K562 (cell line): ENCODE results near the gene AHCYL2. TPM values are rescaled to one million over a fixed set of nuclear protein-coding genes. Genes with fewer than 3 reads are reported as not detected.
A peak's percentile ranks its signal among the peaks of the same experiment; 100 is the strongest.

Experiments
- ARID3A ChIP-seq: IDR thresholded peaks from 2 replicates; pipeline ENCODE4 v1.6.1; 2012; ENCODE audit warnings: low read depth, low read length, improper control_type of control experiment, borderline replicate concordance
- ATF6 ChIP-seq: sonication (generic); formaldehyde crosslinking; IDR thresholded peaks from 2 replicates; pipeline ENCODE4 v1.4.0; 2020; ENCODE audit warnings: mild to moderate bottlenecking, missing genetic modification reagents
- CAMTA2 ChIP-seq: fragments of 250-450 bp; sonication (Bioruptor Pico); conservative IDR thresholded peaks from 2 replicates; pipeline ENCODE4 v1.5.1; 2022
- CBX2 ChIP-seq: fragments of 200-600 bp; sonication (generic); IDR thresholded peaks from one replicate; pipeline ENCODE4 v1.6.1; 2012; ENCODE audit warnings: mild to moderate bottlenecking, low read length, inconsistent platforms; ENCODE audit not compliant: insufficient read depth, poor library complexity, severe bottlenecking
- CBX5 ChIP-seq: IDR thresholded peaks from 2 replicates; pipeline ENCODE4 v1.6.1; 2014; ENCODE audit warnings: low read depth, borderline replicate concordance
- CREB5 ChIP-seq: fragments of 250-450 bp; sonication (Bioruptor Pico); IDR thresholded peaks from 2 replicates; pipeline ENCODE4 v1.5.0; 2020; ENCODE audit warnings: mild to moderate bottlenecking
- DNMT1 ChIP-seq: fragments of 450-650 bp; IDR thresholded peaks from 2 replicates; pipeline ENCODE4 v1.6.1; 2016; ENCODE audit warnings: antibody characterized with exemption, mild to moderate bottlenecking
- ETV1 ChIP-seq: fragments of 450-650 bp; conservative IDR thresholded peaks from 2 replicates; pipeline ENCODE4 v1.6.1; 2016; ENCODE audit warnings: missing genetic modification characterization, control low read depth, low read depth, missing compliant biosample characterization
- FOXK2 ChIP-seq, 2 experiments: fragments of 450-650 bp; IDR thresholded peaks in 1 of 2; conservative IDR thresholded peaks in 1 of 2; 2 replicates each; pipeline ENCODE4 v1.6.1; 2016; ENCODE audit warnings: low read depth in 2 of 2, mild to moderate bottlenecking in 1 of 2
- KLF16 ChIP-seq: IDR thresholded peaks from 2 replicates; pipeline ENCODE4 v1.6.1; 2016; ENCODE audit warnings: antibody characterized with exemption
- MAFF ChIP-seq: IDR thresholded peaks from 2 replicates; pipeline ENCODE4 v1.6.1; 2012; ENCODE audit warnings: low read length, improper control_type of control experiment
- MBD1 ChIP-seq: fragments of 250-450 bp; sonication (Bioruptor Pico); IDR thresholded peaks from 2 replicates; pipeline ENCODE4 v1.8.0; 2022; ENCODE audit warnings: inconsistent platforms
- SIN3B ChIP-seq: fragments of 450-650 bp; IDR thresholded peaks from 2 replicates; pipeline ENCODE4 v1.6.1; 2017; ENCODE audit warnings: low read depth, mild to moderate bottlenecking, moderate library complexity
- TAL1 ChIP-seq: fragments of 450-650 bp; IDR thresholded peaks from 2 replicates; pipeline ENCODE4 v1.6.1; 2016; ENCODE audit warnings: mild to moderate bottlenecking
- ZC3H11A ChIP-seq: IDR thresholded peaks from 2 replicates; pipeline ENCODE4 v1.6.1; 2012; ENCODE audit warnings: low read depth, low read length, improper control_type of control experiment
- ZFPM2 ChIP-seq: fragments of 250-450 bp; sonication (Bioruptor Pico); IDR thresholded peaks from 2 replicates; pipeline ENCODE4 v1.5.1; 2022; ENCODE audit warnings: mild to moderate bottlenecking
- ZNF408 ChIP-seq: fragments of 250-450 bp; sonication (Bioruptor Pico); IDR thresholded peaks from 2 replicates; pipeline ENCODE4 v1.4.0; 2020; ENCODE audit warnings: low read depth, mild to moderate bottlenecking, moderate library complexity
- ZNF57 ChIP-seq: fragments of 450-650 bp; formaldehyde crosslinking; IDR thresholded peaks from 2 replicates; pipeline ENCODE4 v1.4.0; 2020; ENCODE audit warnings: mild to moderate bottlenecking, moderate library complexity
- polyA plus RNA-seq, 8 experiments: library from polyadenylated mRNA; depleted of rRNA in 4 of 8; stranded (reverse) in 5 of 8; unstranded in 3 of 8; fragments of >200 nt; fragmentation: Nextera tagmentation in 2 of 8; fragmentation: Illumina TruSeq in 1 of 8; extraction: Ambion mirVana in 2 of 8; extraction: Trizol in 1 of 8; gene quantifications; 2 replicates each; pipeline versions ENCODE4 v1.2.1 to v1.2.3, GENCODE V29; 2011 to 2014; ENCODE audit warnings: inconsistent platforms in 1 of 8, missing spikeins in 1 of 8
- total RNA-seq, 7 experiments: library from RNA; depleted of rRNA in 6 of 7; stranded (reverse); fragments of >200 nt in 6 of 7; fragmentation: Illumina TruSeq in 2 of 7; extraction: Trizol in 2 of 7; gene quantifications; 2 replicates each; pipeline versions ENCODE4 v1.2.1 to v1.2.3, GENCODE V29; 2011 to 2021; ENCODE audit warnings: low replicate concordance in 1 of 7
- TF ChIP-seq, protein P1 (sequence below), 2 experiments: IDR thresholded peaks; 2 replicates each; pipeline ENCODE4 v1.6.1; 2011; ENCODE audit warnings: borderline replicate concordance in 1 of 2, control low read depth in 1 of 2, low read depth in 1 of 2, low read length in 1 of 2, mild to moderate bottlenecking in 1 of 2, mixed read lengths in 1 of 2, moderate library complexity in 1 of 2; ENCODE audit not compliant: insufficient read depth in 1 of 2, insufficient read length in 1 of 2, poor library complexity in 1 of 2, severe bottlenecking in 1 of 2; ENCODE audit errors: extremely low read depth in 1 of 2

The AHCYL2 gene
- total and polyA plus RNA-seq, 9 of the 15 experiments (the other 6 are each of a cell fraction or from before 2014, with no cell fraction given) = 0.93 to 10.5 (median 5.2) TPM

DNA sequence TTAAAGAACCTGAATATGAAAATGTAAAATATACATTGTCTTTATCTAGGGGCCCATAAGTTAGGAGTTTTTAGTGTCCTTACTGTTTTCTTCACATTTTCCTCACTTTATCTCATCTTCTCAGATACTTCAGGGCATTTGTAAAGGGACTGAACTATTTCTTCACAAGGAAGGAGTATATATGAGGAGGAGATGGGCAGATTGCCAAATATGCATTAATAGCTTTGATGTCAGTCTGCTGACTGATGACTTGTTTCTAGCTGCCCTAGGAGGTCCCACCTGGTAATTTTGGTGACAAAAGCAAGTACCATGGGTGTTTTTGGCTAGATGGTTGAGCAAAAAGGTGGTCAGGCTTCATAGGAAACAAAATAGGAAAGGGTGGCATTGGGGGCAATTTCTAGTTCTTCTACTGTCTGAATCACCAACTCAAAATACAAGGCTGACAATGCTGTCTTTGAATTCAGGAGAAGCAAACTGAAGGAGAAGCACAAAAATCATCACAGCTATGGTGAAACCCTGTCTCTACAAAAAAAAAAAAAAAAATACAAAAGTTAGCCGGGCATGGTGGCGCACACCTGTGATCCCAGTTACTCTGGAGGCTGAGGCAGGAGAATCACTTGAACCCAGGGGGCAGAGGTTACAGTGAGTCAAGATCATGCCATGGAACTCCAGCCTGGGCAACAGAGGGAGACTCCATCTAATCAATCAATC, 199.0 kb downstream of the AHCYL2 start (continued):
- TF ChIP-seq, protein P1, sequence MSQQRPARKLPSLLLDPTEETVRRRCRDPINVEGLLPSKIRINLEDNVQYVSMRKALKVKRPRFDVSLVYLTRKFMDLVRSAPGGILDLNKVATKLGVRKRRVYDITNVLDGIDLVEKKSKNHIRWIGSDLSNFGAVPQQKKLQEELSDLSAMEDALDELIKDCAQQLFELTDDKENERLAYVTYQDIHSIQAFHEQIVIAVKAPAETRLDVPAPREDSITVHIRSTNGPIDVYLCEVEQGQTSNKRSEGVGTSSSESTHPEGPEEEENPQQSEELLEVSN (IDR thresholded peaks at IDR 0.05; ENCODE audit: borderline replicate concordance in 1 of 2, extremely low read depth in 1 of 2, insufficient read depth in 1 of 2, insufficient read length in 1 of 2, low read depth in 1 of 2, low read length in 1 of 2, poor library complexity in 1 of 2, severe bottlenecking in 1 of 2) = no peak
- no peak for TF ChIP-seq ZNF57
- 0 out of 2 replicates have a peak, but pooled peaks have one; percentile 21 for TF ChIP-seq DNMT1
- TF ChIP-seq TAL1 = peak; percentile 61
- no peak for TF ChIP-seq ZNF408 (CRISPR knock-in tag)
- TF ChIP-seq ATF6 = no peak
- TF ChIP-seq CREB5 (CRISPR knock-in tag) = no peak
- no peak for TF ChIP-seq CBX2
- TF ChIP-seq ZFPM2 = no peak
- TF ChIP-seq MAFF = no peak
- TF ChIP-seq MBD1 = no peak
- TF ChIP-seq CAMTA2 (CRISPR knock-in tag) = no peak
- no peak for TF ChIP-seq ETV1
- TF ChIP-seq SIN3B = peak; percentile 34; the same call in 1 of the 2 replicates
- TF ChIP-seq CBX5 = no peak
- peak; percentile 75; the same call in 1 of the 2 replicates for TF ChIP-seq ARID3A
- no peak for TF ChIP-seq ZC3H11A
- peak; percentile 50; the same call in 1 of the 2 replicates for TF ChIP-seq KLF16
- peak in 1 of 2 experiments; percentile 11; a peak in 1 of 4 replicates for TF ChIP-seq FOXK2 (conservative IDR thresholded peaks at IDR 0.05 in 1 of 2, IDR thresholded peaks at IDR 0.05 in 1 of 2; ENCODE audit: low read depth in 2 of 2)
